Nephron (organoid): ENCODE measurements around the gene EIF4EBP3.

Source experiments
- H3K27ac Mint-ChIP-seq, 3 experiments: 2 replicates each; pipeline ENCODE4 v1.8.0; 2020; ENCODE audit warnings: mixed read lengths in 3 of 3, mild to moderate bottlenecking in 2 of 3, moderate library complexity in 1 of 3
- H3K27me3 Mint-ChIP-seq: 2 replicates; pipeline ENCODE4 v1.8.0; 2021; ENCODE audit warnings: low read depth, mild to moderate bottlenecking, moderate library complexity, mixed read lengths
- H3K36me3 Mint-ChIP-seq: 2 replicates; pipeline ENCODE4 v1.8.0; 2020; ENCODE audit warnings: low read depth, mixed read lengths
- H3K4me1 Mint-ChIP-seq: 2 replicates; pipeline ENCODE4 v1.8.0; 2020; ENCODE audit warnings: mixed read lengths
- H3K4me3 Mint-ChIP-seq, 3 experiments: 2 replicates each; pipeline ENCODE4 v1.8.0; 2020; ENCODE audit warnings: mild to moderate bottlenecking in 3 of 3, mixed read lengths in 3 of 3, moderate library complexity in 2 of 3
- H3K9me3 Mint-ChIP-seq: 2 replicates; pipeline ENCODE4 v1.8.0; 2020; ENCODE audit warnings: mixed read lengths
- CTCF ChIP-seq, 3 experiments: fragments of 200-600 bp; sonication (generic); IDR thresholded peaks; one replicate each; pipeline ENCODE4 v1.5.0; 2021; ENCODE audit warnings: antibody characterized with exemption in 3 of 3; ENCODE audit not compliant: unreplicated experiment in 3 of 3

EIF4EBP3 gene

DNA sequence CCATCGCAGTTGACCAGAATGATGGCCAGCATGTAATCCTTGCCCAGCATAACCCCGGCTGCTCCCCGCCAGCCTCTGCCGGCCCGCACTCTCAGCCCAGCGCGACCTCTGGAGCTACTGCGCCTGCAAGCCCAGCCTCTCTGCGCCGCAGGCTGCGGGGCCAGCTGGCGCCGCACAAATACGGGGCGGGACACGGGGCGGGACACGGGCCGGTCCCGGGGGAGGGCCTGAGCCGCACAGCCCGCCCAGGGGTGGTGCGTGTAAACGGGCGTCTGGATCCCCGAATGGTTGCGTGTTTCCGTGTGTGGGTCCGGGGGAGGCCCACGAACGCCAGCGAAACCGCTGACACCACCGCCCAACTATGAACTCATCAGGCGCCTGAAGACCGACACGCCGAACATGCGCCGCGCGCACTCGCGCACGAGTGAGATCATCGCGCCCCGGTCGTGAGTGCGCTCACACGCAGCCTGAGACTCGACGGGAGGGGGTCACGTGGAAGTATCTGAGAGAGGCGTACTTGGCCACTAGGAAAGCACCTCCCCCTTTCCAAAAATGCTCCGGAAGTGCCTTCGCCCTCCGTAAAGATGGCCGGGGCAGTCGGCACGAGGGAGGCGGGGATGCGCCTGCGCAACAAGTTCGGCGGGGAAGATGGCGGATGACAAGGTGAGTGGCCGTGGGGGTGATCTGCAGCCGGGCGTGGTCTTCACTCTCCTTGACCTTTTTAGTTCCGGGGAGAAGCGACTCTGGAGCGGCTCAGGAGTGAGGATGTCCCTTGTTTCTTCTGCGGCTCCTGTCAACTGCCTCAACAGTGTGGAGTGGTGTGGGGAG is 16.9 kb downstream of the EIF4EBP3 start, which contains the start of the genes APBB3 and SLC35A4:
APBB3 (minus strand) TSS at position 403 of the 828 bp plus-strand sequence; CDS start at position 50, 353 bp downstream.
SLC35A4 (plus strand) TSS at position 633 of the 828 bp plus-strand sequence. CDS start 2,342 bp downstream, outside the sequence.
- Mint-ChIP-seq H3K36me3 (peaks cover 24% of the 10 kb centered on the region), H3K4me3 (peak within 1 kb of the TSS; percentile 92 to 99 (median 96)), H3K9me3 (no peaks in the 10 kb centered on the region), H3K4me1 (peaks cover 46% of the 10 kb centered on the region), H3K27ac (peak within 1 kb of the TSS; percentile 76 to 92 (median 88)), H3K27me3 (peaks cover 4% of the 10 kb centered on the region)
- TF ChIP-seq CTCF (IDR thresholded peaks at IDR 0.05; ENCODE audit: unreplicated experiment in 3 of 3): no peak

DNA sequence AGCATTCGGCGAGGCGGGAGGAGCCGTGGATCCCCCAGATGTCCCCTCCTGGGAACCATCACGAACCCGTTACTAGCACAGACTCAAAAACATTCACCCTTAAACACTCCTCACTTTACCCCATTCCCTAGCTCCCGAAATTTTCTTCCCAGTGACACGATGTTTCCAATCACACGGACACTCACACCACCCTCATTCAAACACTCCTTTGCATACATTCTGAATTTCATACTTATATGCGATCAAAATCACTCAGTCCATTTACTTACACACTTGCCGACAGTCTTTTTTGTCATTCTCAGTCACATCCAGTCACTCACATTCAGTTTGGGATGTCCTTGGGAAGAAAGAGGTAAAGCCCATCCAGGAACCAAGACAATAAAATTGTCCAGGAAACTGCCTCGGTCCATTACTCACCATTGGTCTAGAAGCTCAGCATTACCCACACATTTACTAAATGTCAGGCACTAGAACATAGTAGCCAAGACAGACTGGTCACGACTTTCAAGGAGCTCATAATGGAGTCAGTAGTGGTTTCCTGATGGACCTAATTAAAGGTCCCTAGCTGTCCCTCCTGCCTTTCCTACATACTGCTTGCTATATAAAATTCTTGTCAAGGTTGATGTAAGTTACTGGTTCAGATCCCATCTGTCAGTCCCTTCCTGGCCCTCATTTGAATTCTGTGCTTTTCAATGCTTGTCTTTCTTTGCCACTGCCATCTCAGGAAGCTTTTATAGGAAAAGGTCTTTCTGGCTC is 17.7 kb downstream of the EIF4EBP3 start:
- no peak for TF ChIP-seq CTCF (IDR thresholded peaks at IDR 0.05; ENCODE audit: unreplicated experiment in 3 of 3)
- H3K27ac Mint-ChIP-seq: peak overlapping the region; percentile 76 to 92 (median 88)
- H3K36me3 Mint-ChIP-seq: peaks cover 24% of the 10 kb centered on the region
- no peaks in the 10 kb centered on the region for H3K9me3 Mint-ChIP-seq
- H3K27me3 Mint-ChIP-seq: peaks cover 4% of the 10 kb centered on the region
- peaks cover 46% of the 10 kb centered on the region for H3K4me1 Mint-ChIP-seq
- H3K4me3 Mint-ChIP-seq: peak overlapping the region; percentile 92 to 99 (median 96)

GRCh38 chr5:140565780-140566095 is 18.3 kb downstream of the EIF4EBP3 start:
- peaks cover 4% of the 10 kb centered on the region for H3K27me3 Mint-ChIP-seq
- peak overlapping the region; percentile 92 to 99 (median 96) for H3K4me3 Mint-ChIP-seq
- no peaks in the 10 kb centered on the region for H3K9me3 Mint-ChIP-seq
- H3K27ac Mint-ChIP-seq: peak overlapping the region in 2 of 3 experiments; percentile 76 to 92
- peaks cover 46% of the 10 kb centered on the region for H3K4me1 Mint-ChIP-seq
- peaks cover 21% of the 10 kb centered on the region for H3K36me3 Mint-ChIP-seq
- no peak for TF ChIP-seq CTCF (IDR thresholded peaks at IDR 0.05; ENCODE audit: unreplicated experiment in 3 of 3)

- TF ChIP-seq CTCF (IDR thresholded peaks at IDR 0.05; ENCODE audit: unreplicated experiment in 3 of 3): no peak
- H3K9me3 Mint-ChIP-seq: no peaks in the 10 kb centered on the region
- peaks cover 41% of the 10 kb centered on the region for H3K4me1 Mint-ChIP-seq
- H3K4me3 Mint-ChIP-seq: peak overlapping the region; percentile 59 to 99 (median 80)
- no peaks in the 10 kb centered on the region for H3K27me3 Mint-ChIP-seq
- H3K36me3 Mint-ChIP-seq: peaks cover 17% of the 10 kb centered on the region
- no peak overlapping the region for H3K27ac Mint-ChIP-seq
Measured at GRCh38 chr5:140566665-140567064, 19.2 kb downstream of the EIF4EBP3 start.

GRCh38 chr5:140567136-140567818 is 19.8 kb downstream of the EIF4EBP3 start:
- Mint-ChIP-seq H3K9me3 (no peaks in the 10 kb centered on the region), H3K4me3 (peak overlapping the region; percentile 59 to 99 (median 80)), H3K4me1 (peaks cover 41% of the 10 kb centered on the region), H3K36me3 (peaks cover 17% of the 10 kb centered on the region), H3K27me3 (no peaks in the 10 kb centered on the region), H3K27ac (no peak overlapping the region)
- no peak for TF ChIP-seq CTCF (IDR thresholded peaks at IDR 0.05; ENCODE audit: unreplicated experiment in 3 of 3)
